ENCODE data around the gene ARHGEF12.
"Not testable (repeated sequence)": the region's sequence is repeated elsewhere in the genome, so short reads cannot be mapped to it uniquely, and the experiment has no call there.

ARHGEF12 gene

GRCh38 chr11:120501976-120502755, 166.0 kb downstream of the ARHGEF12 start:
- DNase-seq = no peak

DNA sequence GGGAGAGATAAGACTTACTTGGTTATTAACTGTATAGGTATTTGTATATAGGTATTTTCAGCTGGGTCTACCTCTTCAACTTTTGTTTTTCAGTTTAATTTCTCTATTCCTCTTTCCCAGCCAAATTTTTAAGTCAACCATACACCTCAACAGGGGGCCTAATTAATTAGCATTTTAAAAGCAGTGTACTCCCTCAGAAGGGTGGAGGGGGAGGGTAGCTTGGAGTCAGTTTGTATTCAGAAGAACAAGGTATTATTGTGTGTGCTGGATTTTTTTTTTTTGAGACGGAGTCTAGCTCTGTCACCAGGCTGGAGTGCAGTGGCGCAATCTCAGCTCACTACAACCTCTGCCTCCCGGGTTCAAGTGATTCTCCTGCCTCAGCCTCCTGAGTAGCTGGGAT, 167.3 kb downstream of the ARHGEF12 start:
- DNase-seq = not testable (repeated sequence)

GRCh38 chr11:120505801-120506425, 169.7 kb downstream of the ARHGEF12 start:
- no peak for DNase-seq

DNA sequence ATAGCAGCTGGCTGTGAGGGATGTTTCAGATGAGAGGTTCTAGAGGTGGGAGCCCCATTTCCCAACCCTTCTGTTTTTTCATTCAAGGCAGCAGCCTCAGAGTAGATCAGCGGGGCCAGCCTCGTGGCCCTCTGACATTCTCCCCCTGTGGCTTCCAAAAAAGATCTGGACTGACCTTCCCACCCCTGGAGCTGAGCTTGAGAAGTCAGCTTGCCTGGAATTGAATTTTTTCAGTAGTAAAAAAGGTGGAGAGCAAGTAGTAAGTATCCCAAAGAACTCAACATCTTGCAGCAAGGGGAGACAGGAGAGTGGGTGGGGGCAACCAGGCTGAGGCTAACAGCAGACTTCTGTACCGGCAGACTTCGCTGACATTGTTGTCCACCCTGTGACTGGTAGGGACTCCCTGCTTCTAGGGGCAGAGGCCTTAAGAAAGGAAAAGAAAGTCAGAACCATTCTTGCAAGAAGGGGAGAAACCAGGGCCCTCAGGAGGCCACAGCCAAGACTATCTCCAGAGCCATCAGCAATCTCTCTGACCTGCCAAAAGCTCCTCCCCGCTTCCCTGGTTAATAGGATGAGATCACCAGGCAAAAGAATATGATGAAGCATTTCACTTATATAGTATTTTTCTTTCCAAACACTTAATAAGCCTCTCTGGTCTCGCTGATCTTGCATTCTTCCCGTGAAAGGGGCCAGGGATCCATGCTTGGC, 173.3 kb downstream of the ARHGEF12 start:
- DNase-seq = no peak

- no peak for DNase-seq
Measured at GRCh38 chr11:120510406-120511115, 174.3 kb downstream of the ARHGEF12 start.

- DNase-seq = peak; percentile 79
Measured at GRCh38 chr11:120511116-120511819, 175.1 kb downstream of the ARHGEF12 start, which contains the start of gene GRIK4. GRIK4 (plus strand) TSS chr11:120511748; CDS start chr11:120660319, 148,571 bp downstream.

DNA sequence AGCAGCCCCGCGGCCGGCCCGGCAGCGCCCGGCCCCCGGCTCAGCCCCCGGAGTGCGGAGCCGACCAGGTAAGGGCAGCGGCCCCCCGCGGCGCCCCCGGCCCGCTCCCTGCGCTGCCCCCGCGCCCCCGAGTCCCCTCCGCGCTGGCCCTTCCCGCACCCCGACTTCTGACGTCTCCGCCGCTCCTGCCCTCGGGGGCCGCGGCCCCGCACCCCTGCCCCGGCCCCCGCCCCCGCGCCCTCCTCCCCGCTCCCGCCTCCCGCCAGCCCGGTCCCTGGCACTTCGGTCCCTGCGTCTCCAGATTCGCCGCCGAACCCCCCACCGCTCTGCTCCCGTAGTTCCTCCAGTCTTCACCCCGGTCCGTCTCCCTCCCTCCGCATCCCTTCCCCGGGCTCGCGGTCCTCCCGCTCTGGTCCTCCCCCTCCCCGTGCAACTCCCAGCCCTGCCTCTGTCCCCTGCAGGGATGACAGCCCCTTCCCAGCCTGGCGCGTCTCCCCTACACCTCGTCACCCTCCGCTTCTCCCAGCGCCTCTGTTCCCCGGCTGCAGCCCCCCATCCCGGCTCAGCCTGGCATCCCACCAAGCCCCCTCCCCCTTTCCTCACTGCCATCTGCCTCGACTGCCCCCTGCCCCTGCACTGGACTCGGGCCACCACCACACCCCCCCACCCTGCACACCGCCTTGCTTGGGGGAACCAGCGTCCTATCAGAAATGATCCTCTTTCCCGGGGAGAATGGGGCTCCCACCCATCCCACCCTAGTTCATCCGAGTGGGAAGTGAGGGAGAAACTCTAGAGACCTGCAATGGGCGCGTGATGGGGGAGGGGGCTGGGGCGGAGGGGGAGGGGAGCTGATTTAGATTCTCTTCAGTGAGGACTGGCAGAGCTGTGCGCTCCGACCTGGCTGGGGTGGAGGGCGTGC, 175.9 kb downstream of the ARHGEF12 start:
- no peak for DNase-seq

GRCh38 chr11:120512739-120513435, 176.7 kb downstream of the ARHGEF12 start:
- DNase-seq = no peak

GRCh38 chr11:120513436-120514315, 177.5 kb downstream of the ARHGEF12 start:
- DNase-seq = no peak

- DNase-seq = no peak
Measured at GRCh38 chr11:120514541-120515121, 178.4 kb downstream of the ARHGEF12 start.

- DNase-seq = no peak
Measured at GRCh38 chr11:120515186-120515723, 179.0 kb downstream of the ARHGEF12 start.

- DNase-seq = peak; percentile 61
Measured at GRCh38 chr11:120516461-120517389, 180.5 kb downstream of the ARHGEF12 start.

GRCh38 chr11:120517390-120517761, 181.2 kb downstream of the ARHGEF12 start:
- peak; percentile 60 for DNase-seq

GRCh38 chr11:120517801-120518291, 181.6 kb downstream of the ARHGEF12 start:
- no peak for DNase-seq

DNA sequence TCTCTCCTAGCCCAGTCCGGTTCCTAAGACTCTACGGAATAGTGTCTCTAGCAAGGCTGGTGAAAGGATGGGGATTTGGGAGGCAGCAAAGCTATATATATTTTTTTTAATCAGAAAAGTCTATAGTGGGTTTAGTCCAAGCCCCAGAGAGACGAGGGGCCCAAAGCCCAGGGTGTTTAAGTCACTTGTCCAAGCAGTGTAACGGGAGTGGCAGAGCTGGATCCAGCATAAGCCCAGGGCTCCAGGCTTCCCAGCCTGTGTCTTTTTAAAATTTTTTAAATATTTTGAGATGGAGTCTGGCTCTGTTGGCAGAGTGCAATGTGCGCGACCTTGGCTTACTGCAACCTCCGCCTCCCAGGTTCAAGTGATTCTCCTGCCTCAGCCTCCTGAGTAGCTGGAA, 182.1 kb downstream of the ARHGEF12 start:
- no peak for DNase-seq

GRCh38 chr11:120519474-120519873, 183.3 kb downstream of the ARHGEF12 start:
- no peak for DNase-seq

DNA sequence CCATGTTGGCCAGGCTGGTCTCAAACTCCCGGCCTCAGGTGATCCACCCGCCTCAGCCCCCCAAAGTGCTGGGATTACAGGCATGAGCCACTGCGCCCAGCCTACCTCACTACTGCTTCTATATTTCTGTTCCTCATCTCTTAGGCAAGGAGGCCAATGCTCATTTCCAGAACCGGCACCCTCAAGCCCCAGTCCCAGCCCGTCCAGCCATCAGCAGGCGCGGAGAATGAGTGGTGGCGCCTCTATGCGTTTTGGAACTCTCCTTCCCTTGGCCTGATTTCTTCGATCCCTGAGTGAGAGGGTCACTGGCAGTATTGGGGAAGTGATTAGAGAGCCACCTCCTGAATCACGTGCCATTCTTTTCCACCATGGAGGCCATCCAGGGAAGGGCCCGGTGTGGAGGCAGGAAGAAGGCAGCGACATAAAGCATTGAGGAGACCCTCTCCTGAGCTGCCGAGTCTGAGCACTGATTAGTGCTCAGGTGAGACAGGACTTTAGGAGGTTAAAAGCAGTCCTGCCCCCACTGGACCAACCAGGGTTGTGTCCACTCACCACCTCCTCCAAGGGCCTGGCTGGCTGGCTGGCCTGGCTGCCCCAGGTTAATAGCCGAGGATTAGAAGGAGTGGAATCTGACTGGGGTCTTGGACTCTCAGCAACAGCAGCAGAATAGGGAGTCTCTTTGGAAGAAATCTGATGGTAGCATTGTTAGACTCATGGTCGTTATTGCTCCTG, 184.0 kb downstream of the ARHGEF12 start:
- no peak for DNase-seq
